HepG2 (cell line): ENCODE data around the gene EMC9. TPM values are rescaled to one million over a fixed set of nuclear protein-coding genes. Genes with fewer than 3 reads are reported as not detected.

Experiments
- GABPA ChIP-seq, 2 experiments: IDR thresholded peaks; 2 replicates each; pipeline ENCODE4 v1.6.1; 2011 to 2016; ENCODE audit warnings: low read depth in 2 of 2, low read length in 1 of 2, missing biosample characterization in 1 of 2, missing genetic modification characterization in 1 of 2
- HDAC1 ChIP-seq: sonication (generic); formaldehyde crosslinking; IDR thresholded peaks from 2 replicates; pipeline ENCODE4 v1.5.1; 2020; ENCODE audit warnings: mild to moderate bottlenecking, missing genetic modification reagents
- HDAC6 ChIP-seq: fragments of 200-600 bp; sonication (generic); IDR thresholded peaks from 2 replicates; pipeline ENCODE4 v1.7.0; 2017; ENCODE audit warnings: mild to moderate bottlenecking, antibody characterized with exemption, low read length, low read depth
- PAWR ChIP-seq: sonication (generic); formaldehyde crosslinking; IDR thresholded peaks from 2 replicates; pipeline ENCODE4 v1.4.0; 2020; ENCODE audit warnings: missing genetic modification reagents, mild to moderate bottlenecking, borderline replicate concordance
- SIN3A ChIP-seq: IDR thresholded peaks from 2 replicates; pipeline ENCODE4 v1.6.1; 2011; ENCODE audit warnings: low read depth, mild to moderate bottlenecking, control low read depth, low read length, borderline replicate concordance
- SKI ChIP-seq: fragments of 450-650 bp; IDR thresholded peaks from one replicate; pipeline ENCODE4 v1.6.1; 2018; ENCODE audit warnings: mild to moderate bottlenecking; ENCODE audit not compliant: partially characterized antibody
- TBX3 ChIP-seq: fragments of 450-650 bp; IDR thresholded peaks from 2 replicates; pipeline ENCODE4 v1.6.1; 2017; ENCODE audit warnings: antibody characterized with exemption, mild to moderate bottlenecking, inconsistent platforms, borderline replicate concordance
- TEAD2 ChIP-seq: sonication (generic); formaldehyde crosslinking; IDR thresholded peaks from 2 replicates; pipeline ENCODE4 v1.9.0; 2021; ENCODE audit warnings: missing genetic modification reagents
- ZBTB1 ChIP-seq: sonication (generic); formaldehyde crosslinking; IDR thresholded peaks from 2 replicates; pipeline ENCODE4 v1.4.0; 2020; ENCODE audit warnings: missing genetic modification reagents, borderline replicate concordance
- ZFP36L1 ChIP-seq: sonication (generic); formaldehyde crosslinking; IDR thresholded peaks from 2 replicates; pipeline ENCODE4 v1.8.0; 2022; ENCODE audit warnings: mild to moderate bottlenecking, missing genetic modification reagents, moderate library complexity
- polyA plus RNA-seq, 8 experiments: library from polyadenylated mRNA; depleted of rRNA in 3 of 8; stranded (reverse) in 7 of 8; unstranded in 1 of 8; fragments of >200 nt; fragmentation: Illumina TruSeq in 4 of 8; extraction: Trizol in 4 of 8; gene quantifications; 2 replicates each; pipeline versions ENCODE4 v1.2.1 to v1.2.3, GENCODE V29; 2011 to 2016; ENCODE audit warnings: low read depth in 4 of 8, missing spikeins in 1 of 8, mixed read lengths in 1 of 8; ENCODE audit not compliant: insufficient read depth in 1 of 8
- total RNA-seq, 5 experiments: library from RNA; depleted of rRNA; stranded (reverse); fragments of >200 nt; fragmentation: Illumina TruSeq; extraction: Trizol; gene quantifications; 2 replicates each; pipeline ENCODE4 v1.2.3, GENCODE V29; 2016; ENCODE audit warnings: low read depth in 1 of 5
- TF ChIP-seq, protein P1 (sequence below): IDR thresholded peaks from 2 replicates; pipeline ENCODE4 v1.6.1; 2016; ENCODE audit warnings: low read depth
- TF ChIP-seq, protein P2 (sequence below): sonication (generic); formaldehyde crosslinking; IDR thresholded peaks from 2 replicates; pipeline ENCODE4 v1.4.0; 2020; ENCODE audit warnings: mild to moderate bottlenecking, missing genetic modification reagents
- TF ChIP-seq, protein P3 (sequence below), 2 experiments: sonication (generic) in 1 of 2; formaldehyde crosslinking in 1 of 2; IDR thresholded peaks; 2 replicates each; pipeline versions ENCODE4 v1.4.0 to v1.6.1; 2016 to 2020; ENCODE audit warnings: borderline replicate concordance in 1 of 2, low read depth in 1 of 2, mild to moderate bottlenecking in 1 of 2, missing genetic modification reagents in 1 of 2
- TF ChIP-seq, protein P4 (sequence below): sonication (generic); formaldehyde crosslinking; IDR thresholded peaks from 2 replicates; pipeline ENCODE4 v1.5.0; 2020; ENCODE audit warnings: mild to moderate bottlenecking, missing genetic modification reagents
- TF ChIP-seq, protein P5 (sequence below): sonication (generic); formaldehyde crosslinking; IDR thresholded peaks from 2 replicates; pipeline ENCODE4 v1.4.0; 2020; ENCODE audit warnings: missing genetic modification reagents

Gene EMC9
- total and polyA plus RNA-seq, 2 of the 13 experiments (the other 11 are each of a cell fraction or from before 2014, with no cell fraction given) = 60.5 to 78.7 TPM

DNA sequence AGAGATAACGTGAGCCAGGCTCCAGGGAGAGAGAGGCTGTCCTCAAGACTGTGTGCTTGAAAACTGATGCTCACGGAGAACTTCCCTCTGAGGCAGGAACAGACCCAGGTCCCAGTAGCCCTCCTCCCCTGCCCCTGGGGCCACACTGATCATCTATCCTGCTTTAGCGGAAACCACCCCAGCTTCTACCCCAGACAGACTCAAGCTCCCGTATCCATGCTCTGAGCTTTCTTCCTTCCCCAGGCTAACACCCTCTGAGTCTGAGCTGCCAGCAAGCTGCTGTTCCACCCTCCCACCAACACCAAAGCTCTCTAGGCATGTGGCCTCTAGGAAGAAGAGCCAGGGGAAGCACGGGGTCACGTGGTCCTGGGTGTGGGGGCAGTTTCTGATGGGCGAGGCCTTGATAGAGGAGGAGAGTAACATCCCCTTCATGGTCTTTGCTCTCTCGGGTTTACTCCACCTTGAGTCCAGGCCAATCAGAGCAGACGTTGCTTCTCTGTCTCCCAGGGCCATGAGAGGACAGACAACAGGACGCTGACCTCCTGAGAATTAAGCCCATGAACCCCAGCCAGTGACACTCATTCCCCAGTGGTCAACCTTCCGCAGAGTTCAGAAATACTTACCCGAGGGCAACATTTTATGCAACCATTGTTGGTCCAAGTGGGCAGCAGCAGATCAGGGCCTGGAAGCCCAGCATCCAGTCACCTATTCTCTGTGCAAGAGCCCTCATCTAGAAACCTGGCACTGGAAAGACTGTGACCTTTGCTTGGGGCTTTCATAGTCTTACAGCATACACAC is 45.9 kb downstream of the EMC9 start (continued):
- TF ChIP-seq, protein P1, sequence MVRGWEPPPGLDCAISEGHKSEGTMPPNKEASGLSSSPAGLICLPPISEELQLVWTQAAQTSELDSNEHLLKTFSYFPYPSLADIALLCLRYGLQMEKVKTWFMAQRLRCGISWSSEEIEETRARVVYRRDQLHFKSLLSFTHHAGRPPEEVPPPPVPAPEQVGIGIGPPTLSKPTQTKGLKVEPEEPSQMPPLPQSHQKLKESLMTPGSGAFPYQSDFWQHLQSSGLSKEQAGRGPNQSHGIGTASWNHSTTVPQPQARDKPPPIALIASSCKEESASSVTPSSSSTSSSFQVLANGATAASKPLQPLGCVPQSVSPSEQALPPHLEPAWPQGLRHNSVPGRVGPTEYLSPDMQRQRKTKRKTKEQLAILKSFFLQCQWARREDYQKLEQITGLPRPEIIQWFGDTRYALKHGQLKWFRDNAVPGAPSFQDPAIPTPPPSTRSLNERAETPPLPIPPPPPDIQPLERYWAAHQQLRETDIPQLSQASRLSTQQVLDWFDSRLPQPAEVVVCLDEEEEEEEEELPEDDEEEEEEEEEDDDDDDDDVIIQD (CRISPR knock-in tag) = peak; percentile 99
- TF ChIP-seq, protein P2, sequence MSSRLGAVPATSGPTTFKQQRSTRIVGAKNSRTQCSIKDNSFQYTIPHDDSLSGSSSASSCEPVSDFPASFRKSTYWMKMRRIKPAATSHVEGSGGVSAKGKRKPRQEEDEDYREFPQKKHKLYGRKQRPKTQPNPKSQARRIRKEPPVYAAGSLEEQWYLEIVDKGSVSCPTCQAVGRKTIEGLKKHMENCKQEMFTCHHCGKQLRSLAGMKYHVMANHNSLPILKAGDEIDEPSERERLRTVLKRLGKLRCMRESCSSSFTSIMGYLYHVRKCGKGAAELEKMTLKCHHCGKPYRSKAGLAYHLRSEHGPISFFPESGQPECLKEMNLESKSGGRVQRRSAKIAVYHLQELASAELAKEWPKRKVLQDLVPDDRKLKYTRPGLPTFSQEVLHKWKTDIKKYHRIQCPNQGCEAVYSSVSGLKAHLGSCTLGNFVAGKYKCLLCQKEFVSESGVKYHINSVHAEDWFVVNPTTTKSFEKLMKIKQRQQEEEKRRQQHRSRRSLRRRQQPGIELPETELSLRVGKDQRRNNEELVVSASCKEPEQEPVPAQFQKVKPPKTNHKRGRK (CRISPR knock-in tag) = peak; percentile 80
- TF ChIP-seq, protein P3, sequence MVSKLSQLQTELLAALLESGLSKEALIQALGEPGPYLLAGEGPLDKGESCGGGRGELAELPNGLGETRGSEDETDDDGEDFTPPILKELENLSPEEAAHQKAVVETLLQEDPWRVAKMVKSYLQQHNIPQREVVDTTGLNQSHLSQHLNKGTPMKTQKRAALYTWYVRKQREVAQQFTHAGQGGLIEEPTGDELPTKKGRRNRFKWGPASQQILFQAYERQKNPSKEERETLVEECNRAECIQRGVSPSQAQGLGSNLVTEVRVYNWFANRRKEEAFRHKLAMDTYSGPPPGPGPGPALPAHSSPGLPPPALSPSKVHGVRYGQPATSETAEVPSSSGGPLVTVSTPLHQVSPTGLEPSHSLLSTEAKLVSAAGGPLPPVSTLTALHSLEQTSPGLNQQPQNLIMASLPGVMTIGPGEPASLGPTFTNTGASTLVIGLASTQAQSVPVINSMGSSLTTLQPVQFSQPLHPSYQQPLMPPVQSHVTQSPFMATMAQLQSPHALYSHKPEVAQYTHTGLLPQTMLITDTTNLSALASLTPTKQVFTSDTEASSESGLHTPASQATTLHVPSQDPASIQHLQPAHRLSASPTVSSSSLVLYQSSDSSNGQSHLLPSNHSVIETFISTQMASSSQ (IDR thresholded peaks at IDR 0.05; ENCODE audit: low read depth) = 0 out of 2 replicates have a peak, but pooled peaks have one; percentile 40
- TF ChIP-seq, protein P3 (CRISPR knock-in tag; IDR thresholded peaks at IDR 0.05; ENCODE audit: borderline replicate concordance) = peak; percentile 87
- TF ChIP-seq, protein P4, sequence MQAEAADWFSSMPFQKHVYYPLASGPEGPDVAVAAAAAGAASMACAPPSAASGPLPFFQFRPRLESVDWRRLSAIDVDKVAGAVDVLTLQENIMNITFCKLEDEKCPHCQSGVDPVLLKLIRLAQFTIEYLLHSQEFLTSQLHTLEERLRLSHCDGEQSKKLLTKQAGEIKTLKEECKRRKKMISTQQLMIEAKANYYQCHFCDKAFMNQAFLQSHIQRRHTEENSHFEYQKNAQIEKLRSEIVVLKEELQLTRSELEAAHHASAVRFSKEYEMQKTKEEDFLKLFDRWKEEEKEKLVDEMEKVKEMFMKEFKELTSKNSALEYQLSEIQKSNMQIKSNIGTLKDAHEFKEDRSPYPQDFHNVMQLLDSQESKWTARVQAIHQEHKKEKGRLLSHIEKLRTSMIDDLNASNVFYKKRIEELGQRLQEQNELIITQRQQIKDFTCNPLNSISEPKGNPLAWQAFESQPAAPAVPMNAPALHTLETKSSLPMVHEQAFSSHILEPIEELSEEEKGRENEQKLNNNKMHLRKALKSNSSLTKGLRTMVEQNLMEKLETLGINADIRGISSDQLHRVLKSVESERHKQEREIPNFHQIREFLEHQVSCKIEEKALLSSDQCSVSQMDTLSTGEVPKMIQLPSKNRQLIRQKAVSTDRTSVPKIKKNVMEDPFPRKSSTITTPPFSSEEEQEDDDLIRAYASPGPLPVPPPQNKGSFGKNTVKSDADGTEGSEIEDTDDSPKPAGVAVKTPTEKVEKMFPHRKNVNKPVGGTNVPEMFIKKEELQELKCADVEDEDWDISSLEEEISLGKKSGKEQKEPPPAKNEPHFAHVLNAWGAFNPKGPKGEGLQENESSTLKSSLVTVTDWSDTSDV = no peak
- peak; percentile 64; the same call in 1 of the 2 replicates for TF ChIP-seq HDAC6
- peak; percentile 98; the same call in 1 of the 2 replicates for TF ChIP-seq PAWR (CRISPR knock-in tag)
- no peak for TF ChIP-seq ZFP36L1 (CRISPR knock-in tag)
- peak; percentile 62; the same call in 1 of the 2 replicates for TF ChIP-seq ZBTB1 (CRISPR knock-in tag)
- no peak for TF ChIP-seq HDAC1 (CRISPR knock-in tag)
- TF ChIP-seq TBX3 = peak; percentile 51
- peak; percentile 97 for TF ChIP-seq SIN3A
- TF ChIP-seq TEAD2 (CRISPR knock-in tag) = no peak
- TF ChIP-seq GABPA (IDR thresholded peaks at IDR 0.05; ENCODE audit: low read depth, low read length) = no peak
- TF ChIP-seq GABPA (CRISPR knock-in tag; IDR thresholded peaks at IDR 0.05; ENCODE audit: low read depth) = no peak
- TF ChIP-seq SKI = peak; percentile 98
- TF ChIP-seq, protein P5, sequence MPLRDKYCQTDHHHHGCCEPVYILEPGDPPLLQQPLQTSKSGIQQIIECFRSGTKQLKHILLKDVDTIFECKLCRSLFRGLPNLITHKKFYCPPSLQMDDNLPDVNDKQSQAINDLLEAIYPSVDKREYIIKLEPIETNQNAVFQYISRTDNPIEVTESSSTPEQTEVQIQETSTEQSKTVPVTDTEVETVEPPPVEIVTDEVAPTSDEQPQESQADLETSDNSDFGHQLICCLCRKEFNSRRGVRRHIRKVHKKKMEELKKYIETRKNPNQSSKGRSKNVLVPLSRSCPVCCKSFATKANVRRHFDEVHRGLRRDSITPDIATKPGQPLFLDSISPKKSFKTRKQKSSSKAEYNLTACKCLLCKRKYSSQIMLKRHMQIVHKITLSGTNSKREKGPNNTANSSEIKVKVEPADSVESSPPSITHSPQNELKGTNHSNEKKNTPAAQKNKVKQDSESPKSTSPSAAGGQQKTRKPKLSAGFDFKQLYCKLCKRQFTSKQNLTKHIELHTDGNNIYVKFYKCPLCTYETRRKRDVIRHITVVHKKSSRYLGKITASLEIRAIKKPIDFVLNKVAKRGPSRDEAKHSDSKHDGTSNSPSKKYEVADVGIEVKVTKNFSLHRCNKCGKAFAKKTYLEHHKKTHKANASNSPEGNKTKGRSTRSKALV = peak; percentile 74
